Body of pancreas (tissue), 4 donors: ENCODE results near the gene FER.
"Not testable (repeated sequence)": the region's sequence is repeated elsewhere in the genome, so short reads cannot be mapped to it uniquely, and the experiment has no call there.

Source experiments
- POLR2A ChIP-seq, 3 donors: fragments of 450-650 bp; IDR thresholded peaks; one replicate each; pipeline ENCODE4 v1.6.1; 2016; ENCODE audit warnings: antibody characterized with exemption in 3 of 3, mild to moderate bottlenecking in 2 of 3
- TF ChIP-seq, protein P1 (sequence below), 7 experiments: fragments of 450-650 bp in 4 of 7; fragments of 200-600 bp in 3 of 7; sonication (generic) in 3 of 7; IDR thresholded peaks; one replicate each; pipeline ENCODE4 v1.5.1; 2016 to 2019; ENCODE audit warnings: antibody characterized with exemption in 7 of 7

DNA sequence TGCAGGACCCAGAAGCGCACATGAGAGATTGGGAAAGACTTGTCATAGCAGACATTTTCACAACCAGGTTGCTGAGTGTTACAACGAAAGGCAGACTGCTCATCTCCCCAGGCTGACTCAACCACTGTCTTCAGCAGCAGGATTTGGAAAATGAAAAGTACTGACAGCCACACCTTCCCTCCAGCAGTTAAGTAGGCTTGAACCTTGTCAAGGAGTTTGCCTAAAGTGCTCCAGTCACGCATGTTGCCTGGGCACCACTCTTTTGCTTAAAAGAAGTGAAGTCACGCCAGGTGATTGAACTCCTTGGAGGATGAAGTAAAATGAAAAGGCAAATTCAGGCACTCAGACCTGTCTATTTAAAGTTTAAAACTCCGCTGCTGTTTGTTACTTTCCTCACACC, 304.5 kb downstream of the FER start:
- TF ChIP-seq, protein P1, sequence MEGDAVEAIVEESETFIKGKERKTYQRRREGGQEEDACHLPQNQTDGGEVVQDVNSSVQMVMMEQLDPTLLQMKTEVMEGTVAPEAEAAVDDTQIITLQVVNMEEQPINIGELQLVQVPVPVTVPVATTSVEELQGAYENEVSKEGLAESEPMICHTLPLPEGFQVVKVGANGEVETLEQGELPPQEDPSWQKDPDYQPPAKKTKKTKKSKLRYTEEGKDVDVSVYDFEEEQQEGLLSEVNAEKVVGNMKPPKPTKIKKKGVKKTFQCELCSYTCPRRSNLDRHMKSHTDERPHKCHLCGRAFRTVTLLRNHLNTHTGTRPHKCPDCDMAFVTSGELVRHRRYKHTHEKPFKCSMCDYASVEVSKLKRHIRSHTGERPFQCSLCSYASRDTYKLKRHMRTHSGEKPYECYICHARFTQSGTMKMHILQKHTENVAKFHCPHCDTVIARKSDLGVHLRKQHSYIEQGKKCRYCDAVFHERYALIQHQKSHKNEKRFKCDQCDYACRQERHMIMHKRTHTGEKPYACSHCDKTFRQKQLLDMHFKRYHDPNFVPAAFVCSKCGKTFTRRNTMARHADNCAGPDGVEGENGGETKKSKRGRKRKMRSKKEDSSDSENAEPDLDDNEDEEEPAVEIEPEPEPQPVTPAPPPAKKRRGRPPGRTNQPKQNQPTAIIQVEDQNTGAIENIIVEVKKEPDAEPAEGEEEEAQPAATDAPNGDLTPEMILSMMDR (IDR thresholded peaks at IDR 0.05), result not testable (repeated sequence)
- TF ChIP-seq POLR2A (IDR thresholded peaks at IDR 0.05), result not testable (repeated sequence)
